Measurements from ENCODE around the gene UBLCP1.
"Not testable (repeated sequence)": the region's sequence is repeated elsewhere in the genome, so short reads cannot be mapped to it uniquely, and the experiment has no call there.

The UBLCP1 gene

DNA sequence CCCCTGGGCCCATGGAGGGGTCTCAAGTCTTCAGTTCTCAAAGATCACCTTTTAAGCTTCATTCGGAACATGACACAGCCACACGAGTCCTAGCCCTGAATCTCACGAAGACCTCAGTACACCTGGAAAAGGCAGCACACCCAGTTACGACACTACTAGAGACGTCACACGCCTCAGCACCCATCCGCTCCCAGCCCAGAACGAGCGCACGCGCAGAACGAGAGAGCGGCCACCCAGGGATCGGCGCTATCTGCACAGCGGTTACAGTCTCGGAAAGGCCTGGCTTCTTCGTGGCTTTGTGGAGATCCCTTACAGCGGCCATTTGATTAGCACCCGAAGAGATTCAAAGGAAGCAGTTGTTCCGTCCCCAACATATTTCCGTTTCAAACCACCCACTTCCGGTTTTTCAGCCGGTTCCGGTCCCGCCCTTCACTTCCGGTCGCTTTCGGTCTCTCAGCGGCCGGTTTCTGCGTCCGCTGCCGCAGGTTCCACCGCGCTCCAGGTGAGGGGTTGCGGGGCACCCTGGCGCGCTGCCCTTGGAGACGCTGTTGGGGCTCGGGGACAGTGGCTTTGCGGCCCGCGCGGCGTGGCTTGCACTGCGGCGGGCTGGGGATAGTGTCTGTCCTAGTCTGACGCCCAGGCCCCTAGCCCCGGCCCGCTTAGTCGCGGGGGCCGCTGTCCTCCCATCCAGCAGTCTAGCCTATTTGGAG, at the start of gene UBLCP1:
UBLCP1 (plus strand) TSS at position 432 of the 710 bp plus-strand sequence. CDS start 5,626 bp downstream, outside the sequence.
- Mint-ChIP-seq H3K36me3 (peaks cover 43% of the 10 kb centered on the region), H3K9me3 (peaks cover 26% of the 10 kb centered on the region), H3K27me3 (no peaks in the 10 kb centered on the region), H3K27ac (peak within 1 kb of the TSS; percentile 96), H3K4me3 (peak within 1 kb of the TSS; percentile 95), H3K4me1 (peaks cover 36% of the 10 kb centered on the region)
- peak; percentile 85 for DNase-seq
- CTCF ChIA-PET = interaction anchor here (2.1 kb wide), 1 partner anchor 106 kb away, joined by 7 read pairs; no protein-coding TSS in a partner anchor

GRCh38 chr5:159214486-159215271, 48.4 kb upstream of the UBLCP1 start:
- peaks cover 32% of the 10 kb centered on the region for H3K4me1 Mint-ChIP-seq
- no peak overlapping the region for H3K27ac Mint-ChIP-seq
- H3K4me3 Mint-ChIP-seq = no peak overlapping the region
- DNase-seq = no peak
- H3K27me3 Mint-ChIP-seq = peaks cover 10% of the 10 kb centered on the region
- CTCF ChIA-PET = interaction anchor here (0.8 to 2.7 kb wide), 4 partner anchors 58 to 1131 kb away, joined by 3 to 7 read pairs (median 4); no protein-coding TSS in a partner anchor
- no peaks in the 10 kb centered on the region for H3K9me3 Mint-ChIP-seq
- peaks cover 4% of the 10 kb centered on the region for H3K36me3 Mint-ChIP-seq

GRCh38 chr5:159215886-159216285, 47.2 kb upstream of the UBLCP1 start:
- no peak for DNase-seq
- Mint-ChIP-seq H3K36me3 (peaks cover 4% of the 10 kb centered on the region), H3K4me1 (peaks cover 20% of the 10 kb centered on the region), H3K27me3 (peaks cover 10% of the 10 kb centered on the region), H3K27ac (no peak overlapping the region), H3K9me3 (no peaks in the 10 kb centered on the region), H3K4me3 (no peak overlapping the region)
- CTCF ChIA-PET = interaction anchor here (0.8 to 2.7 kb wide), 2 partner anchors 101 to 1129 kb away, joined by 3 to 7 read pairs; no protein-coding TSS in a partner anchor

DNA sequence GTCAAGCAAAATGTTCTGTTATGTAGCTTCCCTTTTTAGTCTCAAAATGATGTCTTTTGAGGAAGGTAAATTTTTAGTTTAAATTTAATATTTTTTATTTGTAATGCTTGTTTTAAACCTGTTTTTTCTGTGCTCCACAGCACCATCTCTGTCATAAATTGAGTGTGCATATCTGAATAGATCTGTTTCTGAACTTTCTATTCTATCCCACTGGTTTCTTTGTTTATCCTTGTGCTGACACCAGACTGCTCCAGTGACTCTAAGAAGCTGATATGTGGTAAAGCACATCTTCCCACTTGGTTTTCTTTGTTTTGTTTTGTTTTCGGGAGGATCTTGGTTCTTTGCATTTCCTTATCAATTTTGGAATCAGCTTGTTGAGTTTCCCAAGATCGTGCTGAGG, 46.6 kb upstream of the UBLCP1 start:
- no peak overlapping the region for H3K4me3 Mint-ChIP-seq
- peaks cover 10% of the 10 kb centered on the region for H3K27me3 Mint-ChIP-seq
- H3K36me3 Mint-ChIP-seq = peaks cover 4% of the 10 kb centered on the region
- CTCF ChIA-PET = interaction anchor here (2.7 kb wide), 1 partner anchor 101 kb away, joined by 7 read pairs; no protein-coding TSS in a partner anchor
- no peak overlapping the region for H3K27ac Mint-ChIP-seq
- H3K4me1 Mint-ChIP-seq = peaks cover 18% of the 10 kb centered on the region
- no peaks in the 10 kb centered on the region for H3K9me3 Mint-ChIP-seq
- DNase-seq = no peak

DNA sequence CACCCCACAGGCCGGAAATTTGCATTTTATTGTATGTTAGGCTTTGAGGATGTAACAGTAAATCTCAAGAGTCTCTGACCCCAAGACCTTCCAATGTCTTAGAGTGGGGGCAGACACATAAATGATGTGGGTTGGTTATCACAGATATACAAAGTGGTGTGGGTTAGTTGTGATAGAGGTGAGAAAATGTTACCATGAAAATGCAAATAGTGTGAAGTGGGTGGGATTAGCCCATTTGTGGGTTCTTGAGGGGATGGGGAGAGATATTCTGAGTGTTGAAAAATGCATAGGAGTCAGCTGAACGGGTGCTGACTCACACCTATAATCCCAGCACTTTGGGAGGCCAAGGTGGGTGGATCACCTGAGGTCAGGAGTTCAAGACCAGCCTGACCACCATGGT, 45.9 kb upstream of the UBLCP1 start:
- H3K36me3 Mint-ChIP-seq = peaks cover 4% of the 10 kb centered on the region
- CTCF ChIA-PET = no interaction called here
- no peak overlapping the region for H3K27ac Mint-ChIP-seq
- H3K9me3 Mint-ChIP-seq = no peaks in the 10 kb centered on the region
- no peak for DNase-seq
- H3K27me3 Mint-ChIP-seq = peaks cover 10% of the 10 kb centered on the region
- H3K4me3 Mint-ChIP-seq = no peak overlapping the region
- peaks cover 10% of the 10 kb centered on the region for H3K4me1 Mint-ChIP-seq

- DNase-seq = no peak
- Mint-ChIP-seq H3K27me3 (peaks cover 7% of the 10 kb centered on the region), H3K27ac (no peak overlapping the region), H3K4me1 (peaks cover 3% of the 10 kb centered on the region), H3K36me3 (peaks cover 2% of the 10 kb centered on the region), H3K9me3 (no peaks in the 10 kb centered on the region), H3K4me3 (no peak overlapping the region)
- CTCF ChIA-PET = no interaction called here
These were observed 44.5 kb upstream of the UBLCP1 start for GRCh38 chr5:159218595-159219023.

GRCh38 chr5:159220206-159220605, 42.9 kb upstream of the UBLCP1 start:
- H3K9me3 Mint-ChIP-seq = no peaks in the 10 kb centered on the region
- no peak overlapping the region for H3K4me3 Mint-ChIP-seq
- DNase-seq = no peak
- CTCF ChIA-PET = no interaction called here
- H3K27ac Mint-ChIP-seq = no peak overlapping the region
- H3K4me1 Mint-ChIP-seq = peaks cover 3% of the 10 kb centered on the region
- peaks cover 11% of the 10 kb centered on the region for H3K27me3 Mint-ChIP-seq
- peaks cover 2% of the 10 kb centered on the region for H3K36me3 Mint-ChIP-seq

DNA sequence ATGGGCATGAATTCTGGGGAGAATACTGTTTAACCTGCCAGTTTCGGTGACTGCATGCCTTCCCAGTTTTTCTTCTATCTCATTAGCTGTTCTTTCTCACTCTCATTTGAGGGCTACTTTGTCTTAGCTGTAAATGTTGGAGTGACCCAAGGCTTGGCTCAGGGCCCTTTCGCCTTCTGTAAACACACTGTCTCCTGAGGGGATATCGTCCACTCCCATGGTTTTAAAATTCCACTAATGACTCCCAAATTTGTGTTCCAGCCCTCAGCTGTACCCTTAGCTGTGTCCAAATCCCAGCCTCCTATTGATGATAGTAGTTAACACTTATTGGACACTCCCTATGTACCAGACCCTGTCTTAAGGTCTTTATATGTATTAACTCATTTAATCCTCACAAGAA, 39.6 kb upstream of the UBLCP1 start:
- Mint-ChIP-seq H3K36me3 (no peaks in the 10 kb centered on the region), H3K27me3 (peaks cover 8% of the 10 kb centered on the region), H3K4me1 (no peaks in the 10 kb centered on the region), H3K27ac (no peak overlapping the region), H3K9me3 (no peaks in the 10 kb centered on the region), H3K4me3 (no peak overlapping the region)
- CTCF ChIA-PET = no interaction called here
- no peak for DNase-seq

- Mint-ChIP-seq H3K27me3 (peaks cover 8% of the 10 kb centered on the region), H3K4me1 (no peaks in the 10 kb centered on the region), H3K9me3 (no peaks in the 10 kb centered on the region), H3K27ac (no peak overlapping the region), H3K36me3 (no peaks in the 10 kb centered on the region), H3K4me3 (no peak overlapping the region)
- CTCF ChIA-PET = no interaction called here
- DNase-seq = no peak
These were observed 38.6 kb upstream of the UBLCP1 start for GRCh38 chr5:159224471-159224870.

DNA sequence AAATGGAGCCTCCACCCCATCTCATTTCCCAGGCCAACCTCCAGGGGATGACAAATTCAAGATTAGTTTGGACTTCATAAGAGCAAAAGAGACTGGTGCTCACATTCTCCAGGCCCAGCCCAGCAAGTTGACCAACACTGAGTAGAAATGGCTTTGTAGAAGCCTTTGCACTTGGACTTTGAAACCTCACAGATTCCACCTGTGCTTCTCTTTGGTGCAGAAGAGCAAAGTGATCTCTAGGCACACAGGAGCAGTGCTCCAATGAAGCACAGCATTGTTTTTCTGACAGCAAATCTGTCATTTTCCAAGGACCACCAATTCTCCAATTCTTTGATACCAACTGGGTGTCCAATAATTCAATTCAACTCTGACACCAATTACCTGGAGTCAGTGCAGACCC, 36.6 kb upstream of the UBLCP1 start:
- Mint-ChIP-seq H3K36me3 (no peaks in the 10 kb centered on the region), H3K4me1 (no peaks in the 10 kb centered on the region), H3K4me3 (no peak overlapping the region), H3K27me3 (peaks cover 12% of the 10 kb centered on the region), H3K27ac (no peak overlapping the region), H3K9me3 (no peaks in the 10 kb centered on the region)
- DNase-seq = no peak
- CTCF ChIA-PET = no interaction called here

GRCh38 chr5:159227452-159227851, 35.6 kb upstream of the UBLCP1 start:
- H3K4me3 Mint-ChIP-seq = no peak overlapping the region
- H3K9me3 Mint-ChIP-seq = no peaks in the 10 kb centered on the region
- peaks cover 17% of the 10 kb centered on the region for H3K27me3 Mint-ChIP-seq
- CTCF ChIA-PET = no interaction called here
- DNase-seq = no peak
- no peaks in the 10 kb centered on the region for H3K36me3 Mint-ChIP-seq
- no peak overlapping the region for H3K27ac Mint-ChIP-seq
- no peaks in the 10 kb centered on the region for H3K4me1 Mint-ChIP-seq

DNA sequence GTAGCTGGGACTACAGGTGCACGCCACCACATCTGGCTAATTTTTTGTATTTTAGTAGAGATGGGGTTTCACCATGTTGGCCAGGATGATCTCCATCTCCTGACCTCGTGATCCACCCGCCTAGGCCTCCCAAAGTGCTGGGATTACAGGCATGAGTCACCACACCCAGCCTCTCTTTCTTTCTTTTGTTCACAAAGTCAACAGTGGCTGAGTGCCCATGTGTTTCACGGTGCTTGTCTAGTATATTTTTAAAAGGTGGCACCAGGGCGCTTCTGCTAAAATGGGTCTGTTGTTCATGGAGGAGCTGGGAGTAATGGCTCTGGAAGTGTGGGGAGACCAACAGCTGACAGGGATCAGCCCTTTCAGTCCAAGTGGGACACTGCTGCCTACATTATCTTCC, 35.0 kb upstream of the UBLCP1 start:
- H3K4me3 Mint-ChIP-seq, H3K36me3 Mint-ChIP-seq, DNase-seq, H3K9me3 Mint-ChIP-seq, H3K4me1 Mint-ChIP-seq, CTCF ChIA-PET, H3K27ac Mint-ChIP-seq: not testable (repeated sequence)
- H3K27me3 Mint-ChIP-seq = peaks cover 17% of the 10 kb centered on the region

- CTCF ChIA-PET = no interaction called here
- H3K4me3 Mint-ChIP-seq = no peak overlapping the region
These were observed 32.4 kb upstream of the UBLCP1 start for GRCh38 chr5:159230657-159231056.

GRCh38 chr5:159231167-159231566, 31.9 kb upstream of the UBLCP1 start:
- Mint-ChIP-seq H3K4me3 (no peak overlapping the region), H3K27ac (no peak overlapping the region), H3K27me3 (peaks cover 9% of the 10 kb centered on the region), H3K4me1 (no peaks in the 10 kb centered on the region), H3K36me3 (no peaks in the 10 kb centered on the region), H3K9me3 (no peaks in the 10 kb centered on the region)
- DNase-seq = no peak
- CTCF ChIA-PET = no interaction called here

More at GRCh38 chr5:159230657-159231056, 32.4 kb upstream of the UBLCP1 start:
- Mint-ChIP-seq H3K36me3 (no peaks in the 10 kb centered on the region), H3K27ac (no peak overlapping the region), H3K9me3 (no peaks in the 10 kb centered on the region), H3K27me3 (peaks cover 9% of the 10 kb centered on the region), H3K4me1 (no peaks in the 10 kb centered on the region)
- no peak for DNase-seq

Measured in activated naive CD4-positive, alpha-beta T cell treated with anti-CD3 and anti-CD28 coated beads, Interleukin-2, amount 10 ng/mL, durations not matched to agents 7 days and 5 days (primary cell).